ENCODE data around the gene ABCC6.
"Not testable (repeated sequence)": the region's sequence is repeated elsewhere in the genome, so short reads cannot be mapped to it uniquely, and the experiment has no call there.

GRCh38 chr16:16222850-16223661 lies at the start of gene ABCC6:
- TF ChIP-seq POLR2A, CTCF, EP300 (IDR thresholded peaks at IDR 0.05): not testable (repeated sequence)

Data from ovary (tissue), 3 donors.